Activated naive CD8-positive, alpha-beta T cell treated with anti-CD3 and anti-CD28 coated beads, Interleukin-2, amount 10 ng/mL, durations not matched to agents 7 days and 5 days (primary cell): Measurements from ENCODE around the gene PXN. TPM values are rescaled to one million over a fixed set of nuclear protein-coding genes. Genes with fewer than 3 reads are reported as not detected.

Experiments
- ATAC-seq: fragments of 150-1000 bp; cut with Tn5 transposase; one replicate; pipeline ENCODE4 v1.10.0; 2021; ENCODE audit warnings: low read depth, moderate library complexity
- POLR2A ChIA-PET: fragments of 350-600 bp; sonication (Branson Sonifier 250); formaldehyde crosslinking; loops from one replicate; lab custom pipeline; 2021; ENCODE audit warnings: antibody characterized with exemption; lab: Charles Lee
- DNase-seq: peaks from one replicate; pipeline ENCODE4 v3.0.0; 2021
- H3K27ac Mint-ChIP-seq: one replicate; pipeline ENCODE4 v1.8.0; 2022; ENCODE audit warnings: mild to moderate bottlenecking, mixed read lengths
- H3K27me3 Mint-ChIP-seq: one replicate; pipeline ENCODE4 v1.8.0; 2022; ENCODE audit warnings: mild to moderate bottlenecking, moderate library complexity, mixed read lengths
- H3K36me3 Mint-ChIP-seq: one replicate; pipeline ENCODE4 v1.8.0; 2021; ENCODE audit warnings: mild to moderate bottlenecking, mixed read lengths
- H3K4me1 Mint-ChIP-seq: one replicate; pipeline ENCODE4 v1.8.0; 2021; ENCODE audit warnings: mixed read lengths
- H3K4me3 Mint-ChIP-seq: one replicate; pipeline ENCODE4 v1.8.0; 2022; ENCODE audit warnings: mild to moderate bottlenecking, moderate library complexity, mixed read lengths
- H3K9me3 Mint-ChIP-seq: one replicate; pipeline ENCODE4 v1.8.0; 2021; ENCODE audit warnings: mixed read lengths
- total RNA-seq, 2 experiments: library from RNA; stranded (reverse); gene quantifications; one replicate each; pipeline ENCODE4 v1.2.3, GENCODE V29; 2021

Gene PXN
- total RNA-seq, 2 experiments from 2014 or later = 89.0 to 94.7 TPM

DNA sequence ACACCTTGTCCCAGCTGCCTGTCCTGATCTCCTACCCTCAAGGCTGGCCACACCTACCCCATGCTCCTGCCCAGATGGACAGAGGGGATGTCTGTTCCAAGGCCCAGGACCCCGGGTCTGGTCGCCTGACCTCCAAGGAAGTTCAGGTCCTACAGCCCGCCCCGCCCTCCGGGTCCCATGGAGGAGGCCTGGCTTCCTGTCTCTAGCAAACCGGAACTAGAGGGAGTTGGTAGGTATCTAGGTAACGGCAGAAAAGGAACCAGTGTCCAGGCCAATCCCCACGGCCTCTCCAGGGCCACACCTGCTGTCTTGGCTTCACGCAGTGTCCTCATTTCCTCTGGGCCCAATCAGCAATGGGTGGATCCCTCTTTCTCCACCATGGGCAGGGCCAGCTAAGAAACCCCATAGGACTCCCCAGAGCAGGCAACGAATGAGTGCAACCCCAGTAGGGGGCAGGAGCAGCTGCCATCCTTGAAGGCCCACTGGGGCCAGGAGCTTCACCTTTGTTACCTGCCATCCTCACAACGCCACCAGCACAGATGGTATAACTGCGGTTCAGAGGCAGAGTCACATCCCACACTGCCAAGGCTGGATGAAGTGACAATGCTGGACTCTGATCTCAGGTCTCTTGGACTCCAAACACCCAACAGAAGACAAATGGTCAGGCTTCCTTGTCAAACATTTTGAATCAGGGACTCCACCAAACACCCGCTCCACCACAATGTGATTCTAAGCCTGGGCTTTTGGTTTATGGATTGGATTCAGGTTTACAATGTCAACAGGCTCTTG is 39.5 kb downstream of the PXN start:
- DNase-seq = peak; percentile 57
- H3K27me3 Mint-ChIP-seq = no peaks in the 10 kb centered on the region
- H3K27ac Mint-ChIP-seq = peak overlapping the region; percentile 90
- POLR2A ChIA-PET = interaction anchor here (0.6 to 9.7 kb wide), 5 partner anchors 25 to 65 kb away, joined by 4 to 202 read pairs (median 107); partner anchors contain the start of genes PXN, RNU4-1, RNU4-2 and RPLP0
- peak; percentile 51 for ATAC-seq
- peak overlapping the region; percentile 85 for H3K4me3 Mint-ChIP-seq
- H3K36me3 Mint-ChIP-seq = peaks cover 6% of the 10 kb centered on the region
- H3K9me3 Mint-ChIP-seq = no peaks in the 10 kb centered on the region
- peaks cover 46% of the 10 kb centered on the region for H3K4me1 Mint-ChIP-seq

DNA sequence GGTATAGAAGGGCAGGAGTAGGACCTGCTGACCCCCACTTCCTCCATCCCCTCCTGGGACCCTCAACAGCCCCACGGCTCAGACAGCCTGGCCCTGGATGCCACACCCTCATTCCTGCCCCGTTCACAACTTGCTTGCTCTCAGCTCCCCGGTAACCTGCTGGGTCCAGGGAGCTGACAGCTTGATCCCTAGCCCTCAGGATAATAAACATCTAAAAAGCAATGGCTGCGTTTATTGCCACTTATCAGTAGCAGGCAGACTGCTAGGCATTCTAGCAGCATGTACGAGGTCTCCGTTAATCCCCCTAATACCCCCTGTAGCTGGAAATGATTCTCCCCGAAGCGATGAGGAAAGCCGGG is 40.4 kb downstream of the PXN start:
- Mint-ChIP-seq H3K27ac (peak overlapping the region; percentile 90), H3K9me3 (no peaks in the 10 kb centered on the region), H3K36me3 (peaks cover 7% of the 10 kb centered on the region), H3K27me3 (no peaks in the 10 kb centered on the region), H3K4me1 (peaks cover 39% of the 10 kb centered on the region), H3K4me3 (peak overlapping the region; percentile 85)
- DNase-seq (no peak), ATAC-seq (no peak)
- POLR2A ChIA-PET = interaction anchor here (4.8 to 9.7 kb wide), 4 partner anchors 24 to 66 kb away, joined by 62 to 202 read pairs (median 153); partner anchors contain the start of genes PXN, RNU4-1, RNU4-2 and RPLP0

GRCh38 chr12:120224304-120225199 is 41.0 kb downstream of the PXN start:
- H3K27me3 Mint-ChIP-seq = no peaks in the 10 kb centered on the region
- POLR2A ChIA-PET = interaction anchor here (4.8 to 9.7 kb wide), 4 partner anchors 24 to 67 kb away, joined by 62 to 202 read pairs (median 153); partner anchors contain the start of genes PXN, RNU4-1, RNU4-2 and RPLP0
- peak overlapping the region; percentile 85 for H3K4me3 Mint-ChIP-seq
- no peak for DNase-seq
- H3K36me3 Mint-ChIP-seq = peaks cover 7% of the 10 kb centered on the region
- H3K27ac Mint-ChIP-seq = peak overlapping the region; percentile 34
- peaks cover 35% of the 10 kb centered on the region for H3K4me1 Mint-ChIP-seq
- H3K9me3 Mint-ChIP-seq = no peaks in the 10 kb centered on the region
- no peak for ATAC-seq

DNA sequence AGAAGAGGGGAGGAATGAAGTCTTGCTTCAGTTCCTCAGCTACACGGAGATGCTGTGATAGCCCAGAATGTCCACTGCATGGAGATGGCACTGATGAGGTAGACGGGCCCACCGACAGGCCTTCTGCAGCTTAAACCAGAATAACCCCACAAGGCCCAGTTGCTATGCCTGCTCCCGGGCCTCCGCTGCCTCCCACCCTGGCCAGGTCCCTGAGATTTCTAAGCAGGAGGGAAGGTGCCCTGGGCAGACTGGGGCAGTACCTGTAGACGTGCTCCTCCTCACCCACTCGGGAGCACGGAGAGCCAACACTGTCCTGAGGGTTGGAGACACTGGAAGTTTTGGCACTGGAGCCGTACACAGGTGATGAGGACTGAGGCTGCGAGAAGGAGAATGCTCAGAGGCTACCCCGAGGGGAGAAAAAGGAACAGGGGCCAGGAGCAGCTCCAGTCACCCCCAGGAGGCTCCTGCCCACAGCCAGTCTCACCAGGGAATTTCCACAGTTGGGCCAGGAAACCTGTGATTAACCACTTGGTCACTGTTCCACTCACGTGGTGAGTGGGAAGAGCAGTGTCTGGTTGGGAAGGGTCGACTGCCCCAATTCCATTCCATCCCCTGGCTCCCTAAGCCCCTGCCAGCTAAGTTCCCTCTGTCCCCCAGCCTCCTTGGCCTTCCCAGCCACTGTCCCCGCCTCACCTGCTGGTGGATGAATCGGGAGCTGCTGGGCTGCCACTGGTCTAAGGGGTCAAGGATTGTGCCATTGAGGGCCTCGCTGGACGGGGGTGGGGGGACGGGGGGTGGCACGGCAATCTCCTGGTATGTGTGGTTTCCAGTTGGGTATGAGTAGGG is 41.8 kb downstream of the PXN start:
- no peak overlapping the region for H3K27ac Mint-ChIP-seq
- H3K4me3 Mint-ChIP-seq = no peak overlapping the region
- POLR2A ChIA-PET = interaction anchor here (1.2 to 9.7 kb wide), 3 partner anchors 22 to 68 kb away, joined by 4 to 202 read pairs (median 6); partner anchors contain the start of genes PXN, RNU4-2 and RPLP0
- no peaks in the 10 kb centered on the region for H3K27me3 Mint-ChIP-seq
- H3K9me3 Mint-ChIP-seq = no peaks in the 10 kb centered on the region
- H3K36me3 Mint-ChIP-seq = peaks cover 7% of the 10 kb centered on the region
- H3K4me1 Mint-ChIP-seq = peaks cover 29% of the 10 kb centered on the region
- no peak for DNase-seq
- ATAC-seq = no peak

DNA sequence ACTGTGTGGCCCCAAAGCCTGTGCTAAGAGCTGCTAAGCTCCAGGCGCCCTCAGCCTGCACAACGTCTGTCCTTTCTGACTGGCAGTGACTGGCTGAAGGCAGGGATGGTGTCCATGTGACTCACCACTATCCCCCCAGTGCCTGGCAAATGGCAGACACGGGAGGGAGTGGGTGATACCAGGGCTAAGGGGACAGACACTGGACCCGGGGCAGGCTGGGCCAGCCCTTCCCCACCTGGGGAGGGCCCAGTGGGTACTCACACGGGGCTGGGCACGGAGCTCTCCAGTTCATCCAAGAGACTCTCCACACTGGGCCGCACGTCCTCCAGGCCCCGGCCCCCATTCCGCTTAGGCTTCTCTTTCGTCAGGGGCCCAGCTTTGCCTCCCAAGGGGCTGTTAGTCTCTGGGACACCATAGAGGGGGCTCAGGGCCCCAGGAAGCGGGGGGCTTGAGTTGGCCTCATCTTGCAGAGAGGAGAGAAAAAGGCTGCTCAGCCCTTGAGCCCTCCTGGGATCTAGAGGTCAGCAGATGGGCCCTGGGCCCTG is 43.2 kb downstream of the PXN start:
- DNase-seq (no peak), ATAC-seq (no peak)
- Mint-ChIP-seq H3K36me3 (peaks cover 7% of the 10 kb centered on the region), H3K4me3 (no peak overlapping the region), H3K27me3 (no peaks in the 10 kb centered on the region), H3K27ac (no peak overlapping the region), H3K9me3 (no peaks in the 10 kb centered on the region), H3K4me1 (peaks cover 18% of the 10 kb centered on the region)
- POLR2A ChIA-PET = interaction anchor here (0.7 to 3.3 kb wide), 4 partner anchors 10 to 69 kb away, joined by 3 to 15 read pairs (median 6); partner anchors contain the start of genes PXN, RNU4-2 and RPLP0

DNA sequence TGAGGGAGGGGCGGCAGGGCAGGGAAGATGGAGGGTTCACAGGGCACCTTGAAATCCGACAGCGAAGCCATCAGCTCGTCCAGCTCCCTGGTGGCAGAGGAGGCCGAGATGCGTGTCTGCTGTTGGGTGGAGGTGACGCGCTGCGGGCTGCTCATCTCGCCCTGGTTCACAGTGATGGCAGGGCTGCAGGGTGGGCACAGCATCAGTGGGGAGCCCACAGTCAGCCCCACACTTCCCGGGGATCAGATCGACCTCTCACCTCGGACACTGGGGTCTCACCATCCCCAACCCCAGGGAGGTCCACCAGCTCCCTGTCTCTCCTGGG is 44.0 kb downstream of the PXN start:
- H3K4me3 Mint-ChIP-seq = no peak overlapping the region
- DNase-seq (no peak), ATAC-seq (no peak)
- H3K9me3 Mint-ChIP-seq = no peaks in the 10 kb centered on the region
- H3K4me1 Mint-ChIP-seq = peaks cover 15% of the 10 kb centered on the region
- no peaks in the 10 kb centered on the region for H3K27me3 Mint-ChIP-seq
- POLR2A ChIA-PET = interaction anchor here (2.1 to 3.3 kb wide), 2 partner anchors 20 to 70 kb away, joined by 9 to 15 read pairs; partner anchors contain the start of genes RNU4-2 and RPLP0
- peaks cover 7% of the 10 kb centered on the region for H3K36me3 Mint-ChIP-seq
- no peak overlapping the region for H3K27ac Mint-ChIP-seq

DNA sequence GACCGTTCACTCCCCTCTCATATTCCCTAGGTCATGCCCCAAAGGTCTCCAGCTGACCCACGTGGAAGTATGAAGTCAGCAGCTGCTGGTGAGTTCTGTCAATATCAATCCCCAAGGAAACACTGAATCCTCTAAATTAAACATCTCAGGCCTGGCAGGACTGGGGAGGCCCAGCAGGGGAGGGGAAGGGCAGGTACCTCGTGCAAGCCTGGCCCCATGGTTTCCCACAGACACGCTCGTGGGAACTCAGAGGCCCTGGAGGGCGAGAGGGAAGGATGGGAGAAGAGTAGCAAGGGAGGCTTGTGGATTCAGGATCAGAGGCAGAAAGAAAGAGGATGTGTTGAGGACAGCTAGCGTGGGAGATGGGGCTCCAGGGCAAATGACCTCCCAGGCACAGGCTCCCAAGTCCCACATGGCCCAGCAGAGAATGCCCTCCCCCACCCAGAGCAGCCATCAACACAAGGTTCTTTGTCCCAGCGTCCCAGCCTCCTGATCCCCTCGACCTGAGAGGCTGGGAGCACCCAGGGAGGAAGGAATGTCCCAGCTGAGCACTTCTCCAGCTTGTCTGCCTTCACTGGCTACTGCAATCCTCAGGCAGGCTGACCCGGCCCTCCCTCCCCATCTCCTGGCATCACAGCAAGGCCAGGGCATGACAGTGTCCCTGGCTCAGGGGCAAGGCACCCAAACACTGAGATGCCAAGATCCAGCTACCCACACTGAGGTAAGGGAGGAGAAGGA is 44.5 kb downstream of the PXN start:
- no peak for DNase-seq
- Mint-ChIP-seq H3K27me3 (no peaks in the 10 kb centered on the region), H3K4me1 (peaks cover 11% of the 10 kb centered on the region), H3K27ac (no peak overlapping the region), H3K4me3 (no peak overlapping the region), H3K36me3 (peaks cover 8% of the 10 kb centered on the region), H3K9me3 (no peaks in the 10 kb centered on the region)
- POLR2A ChIA-PET = interaction anchor here (0.6 to 3.3 kb wide), 3 partner anchors 20 to 1204 kb away, joined by 6 to 15 read pairs (median 9); partner anchors contain the start of genes RNU4-2 and RPLP0
- no peak for ATAC-seq

DNA sequence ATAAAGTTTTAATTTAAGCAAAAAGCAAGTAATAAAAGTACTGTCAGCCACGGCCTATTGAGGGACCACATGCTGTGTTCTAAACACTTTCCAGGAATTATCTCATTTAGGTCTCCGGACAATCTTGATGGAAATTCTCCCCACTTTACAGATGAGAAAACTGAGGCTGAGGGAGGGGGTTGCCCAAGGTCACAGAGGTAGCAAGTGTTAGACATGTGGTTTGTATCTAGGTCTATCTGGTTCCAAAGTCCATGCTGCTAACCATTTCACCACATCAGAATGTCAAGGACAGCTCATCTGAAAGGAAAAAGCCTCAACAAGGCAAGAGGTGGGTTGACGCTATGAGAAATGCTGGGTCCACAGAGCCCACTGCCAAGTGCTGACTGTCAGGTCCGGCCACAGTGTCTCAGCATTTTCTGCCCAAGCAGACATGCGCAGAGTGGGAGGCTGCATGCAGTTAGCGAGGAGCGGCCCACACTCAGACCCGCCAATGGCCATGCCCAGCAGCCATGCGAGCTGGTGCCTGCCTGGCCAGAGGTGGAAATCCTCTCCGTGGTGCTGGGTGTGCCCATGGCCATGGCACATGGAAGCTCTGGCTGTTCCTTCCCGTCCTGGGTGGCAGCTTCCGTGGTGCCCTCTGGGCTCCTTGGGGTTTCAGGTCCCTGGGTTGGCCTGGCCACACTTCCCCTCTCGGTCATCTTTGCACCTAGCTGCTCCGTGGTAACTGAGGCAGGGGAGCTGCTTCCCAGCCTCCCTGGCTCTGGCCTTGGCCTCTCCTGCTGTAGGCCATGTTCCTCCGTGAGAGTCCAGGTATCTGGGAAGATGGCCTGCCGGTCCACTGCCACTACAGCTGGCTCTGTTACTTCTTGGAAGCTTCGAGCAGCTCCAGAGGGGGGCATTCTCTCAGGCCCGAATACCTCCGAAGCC is 46.6 kb downstream of the PXN start:
- no peak for DNase-seq
- no peak for ATAC-seq
- Mint-ChIP-seq H3K27ac (no peak overlapping the region), H3K4me3 (no peak overlapping the region), H3K36me3 (peaks cover 9% of the 10 kb centered on the region), H3K9me3 (no peaks in the 10 kb centered on the region), H3K4me1 (no peaks in the 10 kb centered on the region), H3K27me3 (no peaks in the 10 kb centered on the region)
- POLR2A ChIA-PET = interaction anchor here (1.7 to 3.3 kb wide), 2 partner anchors 17 to 18 kb away, joined by 9 to 15 read pairs; partner anchors contain the start of gene RPLP0

- no peaks in the 10 kb centered on the region for H3K9me3 Mint-ChIP-seq
- DNase-seq = no peak
- H3K36me3 Mint-ChIP-seq = peaks cover 6% of the 10 kb centered on the region
- ATAC-seq = no peak
- no peak overlapping the region for H3K27ac Mint-ChIP-seq
- H3K27me3 Mint-ChIP-seq = no peaks in the 10 kb centered on the region
- H3K4me1 Mint-ChIP-seq = no peaks in the 10 kb centered on the region
- POLR2A ChIA-PET = interaction anchor here (0.6 to 1.7 kb wide), 5 partner anchors 15 to 116 kb away, joined by 3 to 9 read pairs (median 4); partner anchors contain the start of genes RNU4-2 and RPLP0
- no peak overlapping the region for H3K4me3 Mint-ChIP-seq
Measured at GRCh38 chr12:120216742-120217605, 48.6 kb downstream of the PXN start.
